T-helper 17 cell (primary cell): ENCODE data around the gene CECR2. TPM values are rescaled to one million over a fixed set of nuclear protein-coding genes. Genes with fewer than 3 reads are reported as not detected.
"Not testable (repeated sequence)": the region's sequence is repeated elsewhere in the genome, so short reads cannot be mapped to it uniquely, and the experiment has no call there.

Source experiments
- ATAC-seq: fragments of 150-1000 bp; cut with Tn5 transposase; 2 replicates; pipeline ENCODE4 v1.10.0; 2021; ENCODE audit warnings: mild to moderate bottlenecking, moderate library complexity
- DNase-seq, 3 donors: peaks; one replicate each; pipeline versions ENCODE4 v3.0.0 to v3.0.0-alpha.2; 2020 to 2021
- H3K9me3 ChIP-seq: one replicate; pipeline ENCODE4 v1.7.0; 2013; ENCODE audit warnings: low read length, mild to moderate bottlenecking; ENCODE audit not compliant: control insufficient read depth, poor library complexity, severe bottlenecking
- H3K27ac Mint-ChIP-seq: one replicate; pipeline ENCODE4 v1.8.0; 2022; ENCODE audit warnings: mild to moderate bottlenecking, moderate library complexity, mixed read lengths
- H3K27me3 Mint-ChIP-seq: one replicate; pipeline ENCODE4 v1.8.0; 2022; ENCODE audit warnings: mixed read lengths
- H3K36me3 Mint-ChIP-seq: one replicate; pipeline ENCODE4 v1.8.0; 2022; ENCODE audit warnings: low read depth, mixed read lengths
- H3K4me1 Mint-ChIP-seq: one replicate; pipeline ENCODE4 v1.8.0; 2022; ENCODE audit warnings: mild to moderate bottlenecking, mixed read lengths
- H3K4me3 Mint-ChIP-seq: one replicate; pipeline ENCODE4 v1.8.0; 2022; ENCODE audit warnings: mild to moderate bottlenecking, moderate library complexity, mixed read lengths
- total RNA-seq, 4 donors: library from RNA in 2 of 4; stranded (reverse) in 2 of 4; gene quantifications; one replicate each; pipeline ENCODE4 v1.2.3 and lab custom pipeline; 2022 to 2026

CECR2 gene
- total RNA-seq, 2 donors from 2014 or later, result 0.29 TPM; not detected in 1

DNA sequence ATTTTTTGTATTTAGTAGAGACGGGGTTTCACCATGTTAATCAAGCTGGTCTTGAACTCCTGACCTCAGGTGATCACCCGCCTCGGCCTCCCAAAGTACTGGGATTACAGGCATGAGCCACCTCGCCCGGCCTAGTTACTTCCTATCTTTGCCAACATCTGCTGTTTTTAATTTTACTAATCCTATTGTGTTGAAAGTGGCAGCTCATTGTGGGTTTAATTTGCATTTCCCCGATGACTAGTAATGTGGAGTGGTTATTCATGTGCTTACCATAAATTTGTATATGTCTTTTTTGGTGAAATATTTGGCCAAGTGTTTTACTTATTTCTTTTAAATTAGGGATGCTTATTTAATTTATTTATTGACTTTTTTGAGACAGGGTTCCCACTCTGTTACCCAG lies 119.8 kb downstream of the CECR2 start:
- Mint-ChIP-seq H3K36me3 (no peaks in the 10 kb centered on the region), H3K4me1 (no peaks in the 10 kb centered on the region), H3K27me3 (peaks cover 10% of the 10 kb centered on the region), H3K27ac (no peak overlapping the region), H3K4me3 (no peak overlapping the region)
- no peak for ATAC-seq
- DNase-seq, result no peak
- H3K9me3 ChIP-seq, result no peaks in the 10 kb centered on the region

DNA sequence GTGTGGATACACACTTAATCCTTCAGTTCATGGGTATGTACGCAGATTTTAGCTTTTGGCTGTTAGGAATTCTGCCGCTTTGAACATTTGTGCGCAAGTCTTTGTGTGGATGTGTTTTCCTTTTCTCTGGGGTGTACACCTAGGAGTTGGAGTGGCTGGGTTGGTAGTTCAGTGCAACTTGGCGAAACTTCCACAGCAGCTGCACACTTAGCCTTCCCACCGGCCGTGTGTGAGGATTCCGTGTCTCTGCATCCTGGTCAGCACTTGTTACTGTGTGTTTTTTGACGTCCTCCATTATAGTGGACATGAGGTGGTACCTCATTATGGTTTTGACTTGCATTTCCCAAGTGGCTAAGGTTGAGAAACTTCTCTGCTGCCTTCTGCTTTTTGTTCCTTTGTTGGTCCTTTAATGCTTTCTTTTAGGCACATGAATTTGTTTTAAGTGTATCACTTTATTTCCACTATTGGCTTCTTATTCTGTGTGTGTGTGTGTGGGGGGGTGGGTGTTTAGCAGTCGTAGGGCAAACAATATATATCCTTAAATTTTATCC lies 121.9 kb downstream of the CECR2 start:
- Mint-ChIP-seq H3K4me3 (no peak overlapping the region), H3K27ac (no peak overlapping the region)

DNA sequence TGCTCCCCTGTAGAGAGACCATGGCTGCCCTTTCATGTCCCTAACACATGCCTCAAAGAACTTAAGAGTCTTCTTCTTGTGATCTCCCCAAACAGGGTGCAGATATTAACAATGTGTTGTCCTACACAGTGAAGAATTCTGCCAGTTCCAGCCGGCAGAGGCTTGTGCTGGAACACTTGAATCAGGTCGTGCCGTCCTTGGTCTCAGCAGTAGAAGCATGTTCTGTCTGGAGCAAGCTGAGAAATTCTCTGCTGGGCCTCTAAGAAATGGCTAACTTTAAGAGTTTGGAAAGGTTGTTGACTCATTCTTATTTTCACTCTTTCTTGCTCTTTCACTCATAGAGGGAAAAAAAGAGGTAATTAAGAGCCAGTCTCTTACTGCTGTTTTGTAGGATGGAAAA lies 123.0 kb downstream of the CECR2 start:
- peaks cover 6% of the 10 kb centered on the region for H3K27me3 Mint-ChIP-seq
- DNase-seq (no peak), ATAC-seq (no peak)
- H3K4me3 Mint-ChIP-seq, result no peak overlapping the region
- no peak overlapping the region for H3K27ac Mint-ChIP-seq
- H3K9me3 ChIP-seq, result no peaks in the 10 kb centered on the region
- H3K4me1 Mint-ChIP-seq, result no peaks in the 10 kb centered on the region
- H3K36me3 Mint-ChIP-seq, result no peaks in the 10 kb centered on the region

More for the DNA sequence above, 121.9 kb downstream of the CECR2 start:
- no peaks in the 10 kb centered on the region for H3K9me3 ChIP-seq
- ATAC-seq (no peak), DNase-seq (no peak)
- peaks cover 4% of the 10 kb centered on the region for H3K27me3 Mint-ChIP-seq
- no peaks in the 10 kb centered on the region for H3K36me3 Mint-ChIP-seq
- no peaks in the 10 kb centered on the region for H3K4me1 Mint-ChIP-seq

- H3K9me3 ChIP-seq, result no peaks in the 10 kb centered on the region
- no peak overlapping the region for H3K4me3 Mint-ChIP-seq
- H3K27me3 Mint-ChIP-seq, result peaks cover 6% of the 10 kb centered on the region
- ATAC-seq, result no peak
- H3K36me3 Mint-ChIP-seq, result no peaks in the 10 kb centered on the region
- no peak overlapping the region for H3K27ac Mint-ChIP-seq
- no peaks in the 10 kb centered on the region for H3K4me1 Mint-ChIP-seq
- DNase-seq, result no peak
These were observed 124.2 kb downstream of the CECR2 start for GRCh38 chr22:17493419-17493981.

DNA sequence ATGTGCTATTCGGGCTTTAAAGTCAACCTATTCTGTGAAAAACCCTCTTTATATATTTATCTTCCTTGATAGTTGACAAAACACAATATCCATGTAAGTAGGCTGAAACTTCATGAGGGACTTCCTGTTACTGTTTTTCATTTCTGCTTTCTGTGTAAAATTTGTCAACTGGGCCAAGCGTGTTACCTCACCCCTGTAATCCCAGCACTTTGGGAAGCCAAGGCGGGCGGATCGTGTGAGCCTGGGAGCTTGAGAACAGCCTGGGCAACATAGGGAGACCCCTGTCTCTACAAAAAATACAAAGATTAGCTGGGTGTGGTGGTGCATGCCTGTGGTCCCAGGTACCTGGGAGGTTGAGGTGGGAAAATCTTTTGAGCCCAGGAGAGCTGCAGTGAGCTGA lies 127.6 kb downstream of the CECR2 start:
- Mint-ChIP-seq H3K27me3 (peaks cover 6% of the 10 kb centered on the region), H3K27ac (no peak overlapping the region), H3K4me3 (no peak overlapping the region), H3K4me1 (no peaks in the 10 kb centered on the region), H3K36me3 (no peaks in the 10 kb centered on the region)
- ATAC-seq, result no peak
- no peaks in the 10 kb centered on the region for H3K9me3 ChIP-seq
- DNase-seq, result no peak

GRCh38 chr22:17501679-17502285 lies 132.5 kb downstream of the CECR2 start:
- peak; percentile 81 for ATAC-seq

GRCh38 chr22:17508110-17508509 lies 138.8 kb downstream of the CECR2 start:
- ATAC-seq, result no peak
- Mint-ChIP-seq H3K27me3 (peaks cover 48% of the 10 kb centered on the region), H3K4me1 (no peaks in the 10 kb centered on the region), H3K36me3 (peaks cover 2% of the 10 kb centered on the region), H3K27ac (no peak overlapping the region), H3K4me3 (no peak overlapping the region)
- no peaks in the 10 kb centered on the region for H3K9me3 ChIP-seq
- no peak for DNase-seq

More at GRCh38 chr22:17501679-17502285, 132.5 kb downstream of the CECR2 start:
- H3K9me3 ChIP-seq, result no peaks in the 10 kb centered on the region
- H3K27me3 Mint-ChIP-seq, result peaks cover 12% of the 10 kb centered on the region
- no peak overlapping the region for H3K4me3 Mint-ChIP-seq
- H3K27ac Mint-ChIP-seq, result no peak overlapping the region
- H3K4me1 Mint-ChIP-seq, result no peaks in the 10 kb centered on the region
- no peaks in the 10 kb centered on the region for H3K36me3 Mint-ChIP-seq
- DNase-seq, result peak in 1 of 3 donors; percentile 10

GRCh38 chr22:17512960-17513359 lies 143.7 kb downstream of the CECR2 start:
- no peak overlapping the region for H3K27ac Mint-ChIP-seq
- DNase-seq (no peak), ATAC-seq (no peak)
- H3K27me3 Mint-ChIP-seq, result peaks cover 59% of the 10 kb centered on the region
- H3K36me3 Mint-ChIP-seq, result peaks cover 2% of the 10 kb centered on the region
- H3K9me3 ChIP-seq, result no peaks in the 10 kb centered on the region
- H3K4me3 Mint-ChIP-seq, result no peak overlapping the region
- H3K4me1 Mint-ChIP-seq, result no peaks in the 10 kb centered on the region

DNA sequence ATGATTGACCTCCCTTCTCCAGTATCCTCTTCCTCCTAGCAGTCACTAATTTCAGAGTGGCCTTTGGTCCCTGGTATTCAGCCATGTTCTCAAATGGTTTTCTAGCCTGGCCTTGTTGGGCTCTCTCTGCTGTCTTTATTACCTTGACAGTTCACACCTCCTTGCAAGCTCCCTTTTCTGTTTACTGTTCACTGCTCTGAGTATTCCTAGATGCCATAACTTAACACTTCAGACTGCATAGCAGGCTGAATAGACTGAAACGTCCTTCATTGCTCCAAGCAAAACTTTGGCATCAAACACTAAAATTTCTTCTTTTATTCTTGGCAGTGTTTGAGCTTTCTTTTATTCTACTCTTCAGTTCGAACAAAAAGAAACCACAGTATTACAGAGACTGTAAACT lies 144.4 kb downstream of the CECR2 start:
- DNase-seq (no peak), ATAC-seq (no peak)
- no peak overlapping the region for H3K27ac Mint-ChIP-seq
- no peak overlapping the region for H3K4me3 Mint-ChIP-seq
- peaks cover 64% of the 10 kb centered on the region for H3K27me3 Mint-ChIP-seq
- peaks cover 2% of the 10 kb centered on the region for H3K36me3 Mint-ChIP-seq
- no peaks in the 10 kb centered on the region for H3K9me3 ChIP-seq
- H3K4me1 Mint-ChIP-seq, result no peaks in the 10 kb centered on the region

DNA sequence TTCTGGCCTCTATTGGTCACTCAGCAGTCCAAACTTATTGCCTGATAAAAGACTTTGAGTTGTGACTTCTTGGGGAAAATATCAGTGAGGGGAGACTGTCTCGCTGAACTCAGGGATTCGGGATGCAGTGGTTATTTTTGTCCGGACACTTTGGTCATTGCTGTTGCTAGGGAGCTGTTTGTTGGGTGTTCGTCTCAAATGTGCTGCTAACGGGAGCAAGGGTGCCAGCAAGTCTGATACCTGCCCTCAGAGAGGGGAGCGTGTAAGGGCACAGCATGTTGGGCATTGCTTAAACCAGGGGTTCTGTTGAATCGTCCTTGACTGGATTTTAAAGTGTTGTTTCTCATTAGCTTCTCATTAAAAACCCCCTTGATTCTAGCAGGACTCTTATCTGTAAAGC lies 144.8 kb downstream of the CECR2 start:
- peaks cover 2% of the 10 kb centered on the region for H3K36me3 Mint-ChIP-seq
- DNase-seq (no peak), ATAC-seq (no peak)
- no peaks in the 10 kb centered on the region for H3K9me3 ChIP-seq
- H3K27me3 Mint-ChIP-seq, result peaks cover 64% of the 10 kb centered on the region
- no peak overlapping the region for H3K27ac Mint-ChIP-seq
- no peaks in the 10 kb centered on the region for H3K4me1 Mint-ChIP-seq
- no peak overlapping the region for H3K4me3 Mint-ChIP-seq

GRCh38 chr22:17518406-17518805 lies 149.1 kb downstream of the CECR2 start:
- H3K27ac Mint-ChIP-seq, result no peak overlapping the region
- H3K4me1 Mint-ChIP-seq, result no peaks in the 10 kb centered on the region
- no peak overlapping the region for H3K4me3 Mint-ChIP-seq
- H3K9me3 ChIP-seq, result no peaks in the 10 kb centered on the region
- H3K27me3 Mint-ChIP-seq, result peaks cover 57% of the 10 kb centered on the region
- H3K36me3 Mint-ChIP-seq, result no peaks in the 10 kb centered on the region
- ATAC-seq, result no peak
- DNase-seq, result no peak

DNA sequence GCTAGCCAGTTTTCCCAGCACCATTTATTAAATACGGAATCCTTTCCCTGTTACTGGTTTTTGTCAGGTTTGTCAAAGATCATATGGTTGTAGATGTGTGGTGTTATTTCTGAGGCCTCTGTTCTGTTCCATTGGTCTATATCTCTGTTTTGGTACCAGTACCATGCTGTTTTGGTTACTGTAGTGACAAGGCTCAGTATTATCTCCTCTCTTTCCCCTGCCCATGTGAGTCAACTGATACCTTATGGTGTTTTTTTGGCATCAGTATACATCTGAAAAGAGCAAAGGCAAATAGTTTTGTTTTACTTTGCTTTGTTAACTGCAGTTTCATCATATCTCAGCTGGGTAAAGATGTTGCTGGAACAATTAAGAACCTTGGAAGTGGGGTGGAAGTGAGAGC lies 152.7 kb downstream of the CECR2 start:
- H3K4me1 Mint-ChIP-seq, H3K27ac Mint-ChIP-seq, DNase-seq, H3K4me3 Mint-ChIP-seq, ATAC-seq, H3K36me3 Mint-ChIP-seq, H3K9me3 ChIP-seq: not testable (repeated sequence)
- peaks cover 72% of the 10 kb centered on the region for H3K27me3 Mint-ChIP-seq

DNA sequence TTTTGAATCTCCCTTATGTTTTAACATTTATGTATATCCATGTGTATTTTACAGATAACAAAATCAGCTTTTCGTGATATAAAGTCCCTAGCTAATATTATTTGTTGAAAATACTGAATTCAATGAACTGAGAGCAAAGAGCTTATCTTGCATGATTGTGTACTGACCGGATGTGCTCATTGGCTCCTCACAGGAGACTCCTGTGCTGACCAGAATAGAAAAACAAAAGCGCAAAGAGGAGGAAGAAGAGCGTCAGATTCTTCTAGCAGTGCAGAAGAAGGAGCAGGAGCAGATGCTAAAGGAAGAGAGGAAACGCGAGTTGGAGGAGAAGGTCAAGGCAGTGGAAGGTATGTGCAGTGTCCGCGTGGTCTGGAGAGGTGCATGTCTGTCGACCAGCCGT lies 154.7 kb downstream of the CECR2 start:
- DNase-seq, result no peak
- H3K36me3 Mint-ChIP-seq, result peaks cover 5% of the 10 kb centered on the region
- H3K27ac Mint-ChIP-seq, result no peak overlapping the region
- H3K9me3 ChIP-seq, result no peaks in the 10 kb centered on the region
- peaks cover 76% of the 10 kb centered on the region for H3K27me3 Mint-ChIP-seq
- H3K4me3 Mint-ChIP-seq, result no peak overlapping the region
- peaks cover 9% of the 10 kb centered on the region for H3K4me1 Mint-ChIP-seq
- ATAC-seq, result no peak

DNA sequence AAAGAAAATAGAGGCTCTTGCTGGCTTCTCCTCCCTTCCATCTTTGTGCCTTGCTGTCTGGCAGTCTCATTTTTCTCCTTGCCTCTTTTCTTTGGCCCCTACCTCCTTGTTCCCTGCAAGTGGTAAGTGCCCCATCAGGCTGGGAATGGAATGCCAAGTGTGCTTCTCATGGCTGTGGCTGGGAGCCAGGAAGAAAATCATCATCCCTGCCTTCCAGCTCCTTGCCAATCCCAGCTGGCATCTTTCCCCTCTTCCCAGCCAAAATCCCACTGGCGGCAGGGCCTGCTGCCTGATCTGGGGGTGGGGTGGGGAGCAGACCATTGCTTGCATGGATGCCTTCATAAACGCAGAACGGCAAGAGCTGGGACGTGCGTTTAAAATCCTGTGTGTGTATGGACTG lies 167.0 kb downstream of the CECR2 start:
- H3K27me3 Mint-ChIP-seq, result peaks cover 4% of the 10 kb centered on the region

More for the DNA sequence above, 167.0 kb downstream of the CECR2 start:
- no peaks in the 10 kb centered on the region for H3K9me3 ChIP-seq
- no peak for DNase-seq
- ATAC-seq, result no peak
- Mint-ChIP-seq H3K4me3 (no peak overlapping the region), H3K4me1 (peaks cover 3% of the 10 kb centered on the region), H3K36me3 (no peaks in the 10 kb centered on the region), H3K27ac (no peak overlapping the region)
